Measurements from ENCODE around the gene PRKN.

- no peak for TF ChIP-seq EZH2 (IDR thresholded peaks at IDR 0.05; ENCODE audit: low read depth, unreplicated experiment)
- no peak for TF ChIP-seq STAT1 (IDR thresholded peaks at IDR 0.05; ENCODE audit: unreplicated experiment)
- TF ChIP-seq CTCF (conservative IDR thresholded peaks at IDR 0.05; ENCODE audit: low read depth in 2 of 2), result no peak
Observed at GRCh38 chr6:162698440-162698839, 29.1 kb downstream of the PRKN start.

Measured in GM23338 (cell line).